ENCODE data around the gene MAGI1. TPM values are rescaled to one million over a fixed set of nuclear protein-coding genes. Genes with fewer than 3 reads are reported as not detected.

Gene MAGI1
- total RNA-seq, 2 experiments from 2014 or later, result 0.18 to 0.25 TPM

- Mint-ChIP-seq H3K4me3 (no peak overlapping the region), H3K9me3 (no peaks in the 10 kb centered on the region), H3K27me3 (no peaks in the 10 kb centered on the region), H3K36me3 (ENCODE audit: low read depth) (no peaks in the 10 kb centered on the region), H3K4me1 (no peaks in the 10 kb centered on the region), H3K27ac (no peak overlapping the region)
- no peak for DNase-seq
- ChIA-PET CTCF (no interaction called here), POLR2A (no interaction called here)
Observed at GRCh38 chr3:65925254-65925954, 113.3 kb downstream of the MAGI1 start.

- no peaks in the 10 kb centered on the region for H3K27me3 Mint-ChIP-seq
- CTCF ChIA-PET, result no interaction called here
- H3K4me1 Mint-ChIP-seq, result no peaks in the 10 kb centered on the region
- POLR2A ChIA-PET, result no interaction called here
- no peaks in the 10 kb centered on the region for H3K9me3 Mint-ChIP-seq
- no peak for DNase-seq
- no peak overlapping the region for H3K4me3 Mint-ChIP-seq
- no peak overlapping the region for H3K27ac Mint-ChIP-seq
- no peaks in the 10 kb centered on the region for H3K36me3 Mint-ChIP-seq (ENCODE audit: low read depth)
Observed at GRCh38 chr3:65924762-65925161, 114.0 kb downstream of the MAGI1 start.

GRCh38 chr3:65922441-65922840, 116.3 kb downstream of the MAGI1 start:
- H3K9me3 Mint-ChIP-seq, result no peaks in the 10 kb centered on the region
- no peak overlapping the region for H3K4me3 Mint-ChIP-seq
- no peaks in the 10 kb centered on the region for H3K27me3 Mint-ChIP-seq
- ChIA-PET POLR2A (no interaction called here), CTCF (no interaction called here)
- no peaks in the 10 kb centered on the region for H3K36me3 Mint-ChIP-seq (ENCODE audit: low read depth)
- H3K27ac Mint-ChIP-seq, result no peak overlapping the region
- no peak for DNase-seq
- H3K4me1 Mint-ChIP-seq, result no peaks in the 10 kb centered on the region

- no peaks in the 10 kb centered on the region for H3K4me1 Mint-ChIP-seq
- DNase-seq, result no peak
- ChIA-PET CTCF (no interaction called here), POLR2A (no interaction called here)
- no peak overlapping the region for H3K27ac Mint-ChIP-seq
- H3K36me3 Mint-ChIP-seq (ENCODE audit: low read depth), result no peaks in the 10 kb centered on the region
- no peaks in the 10 kb centered on the region for H3K27me3 Mint-ChIP-seq
- H3K4me3 Mint-ChIP-seq, result no peak overlapping the region
- no peaks in the 10 kb centered on the region for H3K9me3 Mint-ChIP-seq
Observed at GRCh38 chr3:65919826-65920225, 118.9 kb downstream of the MAGI1 start.

- ChIA-PET POLR2A (no interaction called here), CTCF (no interaction called here)
- Mint-ChIP-seq H3K27ac (no peak overlapping the region), H3K4me1 (no peaks in the 10 kb centered on the region), H3K4me3 (no peak overlapping the region), H3K36me3 (ENCODE audit: low read depth) (no peaks in the 10 kb centered on the region), H3K9me3 (no peaks in the 10 kb centered on the region), H3K27me3 (no peaks in the 10 kb centered on the region)
- DNase-seq, result no peak
Observed at GRCh38 chr3:65915477-65915876, 123.2 kb downstream of the MAGI1 start.

- Mint-ChIP-seq H3K9me3 (no peaks in the 10 kb centered on the region), H3K36me3 (ENCODE audit: low read depth) (no peaks in the 10 kb centered on the region), H3K27ac (no peak overlapping the region), H3K4me3 (no peak overlapping the region), H3K27me3 (no peaks in the 10 kb centered on the region), H3K4me1 (no peaks in the 10 kb centered on the region)
- ChIA-PET CTCF (no interaction called here), POLR2A (no interaction called here)
- no peak for DNase-seq
Observed at GRCh38 chr3:65914740-65915367, 123.9 kb downstream of the MAGI1 start.

- CTCF ChIA-PET, result no interaction called here
- H3K9me3 Mint-ChIP-seq, result no peaks in the 10 kb centered on the region
- H3K4me1 Mint-ChIP-seq, result no peaks in the 10 kb centered on the region
- H3K27me3 Mint-ChIP-seq, result no peaks in the 10 kb centered on the region
- no peaks in the 10 kb centered on the region for H3K36me3 Mint-ChIP-seq (ENCODE audit: low read depth)
- no peak overlapping the region for H3K4me3 Mint-ChIP-seq
- H3K27ac Mint-ChIP-seq, result no peak overlapping the region
- no peak for DNase-seq
- POLR2A ChIA-PET, result no interaction called here
Observed at GRCh38 chr3:65914032-65914739, 124.5 kb downstream of the MAGI1 start.

GRCh38 chr3:65912647-65913046, 126.1 kb downstream of the MAGI1 start:
- Mint-ChIP-seq H3K4me3 (no peak overlapping the region), H3K4me1 (no peaks in the 10 kb centered on the region), H3K36me3 (ENCODE audit: low read depth) (no peaks in the 10 kb centered on the region), H3K9me3 (no peaks in the 10 kb centered on the region), H3K27ac (no peak overlapping the region), H3K27me3 (no peaks in the 10 kb centered on the region)
- DNase-seq, result no peak
- CTCF ChIA-PET, result no interaction called here
- POLR2A ChIA-PET, result no interaction called here

- Mint-ChIP-seq H3K4me3 (no peak overlapping the region), H3K27me3 (no peaks in the 10 kb centered on the region), H3K4me1 (no peaks in the 10 kb centered on the region), H3K36me3 (ENCODE audit: low read depth) (no peaks in the 10 kb centered on the region), H3K9me3 (no peaks in the 10 kb centered on the region), H3K27ac (no peak overlapping the region)
- ChIA-PET POLR2A (no interaction called here), CTCF (no interaction called here)
- no peak for DNase-seq
Observed at GRCh38 chr3:65908588-65908987, 130.1 kb downstream of the MAGI1 start.

- H3K9me3 Mint-ChIP-seq, result no peaks in the 10 kb centered on the region
- H3K27me3 Mint-ChIP-seq, result no peaks in the 10 kb centered on the region
- CTCF ChIA-PET, result no interaction called here
- POLR2A ChIA-PET, result no interaction called here
- no peak overlapping the region for H3K4me3 Mint-ChIP-seq
- no peak overlapping the region for H3K27ac Mint-ChIP-seq
- H3K4me1 Mint-ChIP-seq, result no peaks in the 10 kb centered on the region
- DNase-seq, result no peak
- no peaks in the 10 kb centered on the region for H3K36me3 Mint-ChIP-seq (ENCODE audit: low read depth)
Observed at GRCh38 chr3:65907232-65908130, 131.2 kb downstream of the MAGI1 start.

GRCh38 chr3:65905771-65906170, 132.9 kb downstream of the MAGI1 start:
- H3K9me3 Mint-ChIP-seq, result no peaks in the 10 kb centered on the region
- no peaks in the 10 kb centered on the region for H3K36me3 Mint-ChIP-seq (ENCODE audit: low read depth)
- no peak for DNase-seq
- H3K4me3 Mint-ChIP-seq, result no peak overlapping the region
- no peaks in the 10 kb centered on the region for H3K27me3 Mint-ChIP-seq
- H3K27ac Mint-ChIP-seq, result no peak overlapping the region
- ChIA-PET CTCF (no interaction called here), POLR2A (no interaction called here)
- H3K4me1 Mint-ChIP-seq, result no peaks in the 10 kb centered on the region

- no peaks in the 10 kb centered on the region for H3K4me1 Mint-ChIP-seq
- ChIA-PET POLR2A (no interaction called here), CTCF (no interaction called here)
- no peak overlapping the region for H3K4me3 Mint-ChIP-seq
- H3K27me3 Mint-ChIP-seq, result no peaks in the 10 kb centered on the region
- H3K36me3 Mint-ChIP-seq (ENCODE audit: low read depth), result no peaks in the 10 kb centered on the region
- no peak overlapping the region for H3K27ac Mint-ChIP-seq
- H3K9me3 Mint-ChIP-seq, result no peaks in the 10 kb centered on the region
- DNase-seq, result no peak
Observed at GRCh38 chr3:65904016-65904415, 134.7 kb downstream of the MAGI1 start.

GRCh38 chr3:65902304-65902793, 136.4 kb downstream of the MAGI1 start:
- POLR2A ChIA-PET, result no interaction called here
- Mint-ChIP-seq H3K9me3 (no peaks in the 10 kb centered on the region), H3K4me1 (no peaks in the 10 kb centered on the region), H3K36me3 (ENCODE audit: low read depth) (no peaks in the 10 kb centered on the region), H3K27ac (no peak overlapping the region), H3K27me3 (no peaks in the 10 kb centered on the region), H3K4me3 (no peak overlapping the region)
- CTCF ChIA-PET, result no interaction called here
- no peak for DNase-seq

All from activated CD4-positive, alpha-beta memory T cell treated with anti-CD3 and anti-CD28 coated beads, Interleukin-2, amount 10 ng/mL, durations not matched to agents 7 days and 5 days (primary cell).